Tibial nerve (tissue), 4 donors: ENCODE results near the gene FNBP1L. TPM values are rescaled to one million over a fixed set of nuclear protein-coding genes. Genes with fewer than 3 reads are reported as not detected.

Experiments used
- DNase-seq, 2 donors: peaks; one replicate each; pipeline ENCODE4 v3.0.0-alpha.2; 2019; ENCODE audit warnings: low spot score in 2 of 2
- H3K27ac ChIP-seq, 4 donors: fragments of 200-600 bp; sonication (generic) in 3 of 4; one replicate each; pipeline ENCODE4 v1.5.1; 2017 to 2019; ENCODE audit warnings: mild to moderate bottlenecking in 1 of 4
- H3K27me3 ChIP-seq, 2 donors: fragments of 200-600 bp; sonication (generic) in 1 of 2; one replicate each; pipeline versions ENCODE4 v1.5.1 to v1.6.0; 2017 to 2019
- H3K36me3 ChIP-seq, 3 donors: fragments of 200-600 bp; sonication (generic); one replicate each; pipeline ENCODE4 v1.5.1; 2018 to 2019
- H3K4me1 ChIP-seq, 4 donors: fragments of 200-600 bp; sonication (generic) in 3 of 4; one replicate each; pipeline ENCODE4 v1.5.1; 2017 to 2019
- H3K4me3 ChIP-seq, 4 donors: fragments of 200-600 bp; sonication (generic) in 3 of 4; one replicate each; pipeline ENCODE4 v1.5.1; 2017 to 2019; ENCODE audit warnings: mild to moderate bottlenecking in 1 of 4, moderate library complexity in 1 of 4
- H3K9me3 ChIP-seq, 4 donors: fragments of 200-600 bp; sonication (generic) in 3 of 4; one replicate each; pipeline ENCODE4 v1.5.1; 2017 to 2019
- CTCF ChIP-seq, 5 experiments: fragments of 200-600 bp in 3 of 5; fragments of 450-650 bp in 2 of 5; sonication (generic) in 3 of 5; IDR thresholded peaks; one replicate each; pipeline ENCODE4 v1.5.1; 2016 to 2019; ENCODE audit warnings: antibody characterized with exemption in 5 of 5, mild to moderate bottlenecking in 3 of 5, moderate library complexity in 2 of 5
- EP300 ChIP-seq, 2 donors: sonication (generic); formaldehyde crosslinking; IDR thresholded peaks; one replicate each; pipeline ENCODE4 v1.6.1; 2017; ENCODE audit warnings: antibody characterized with exemption in 2 of 2, mild to moderate bottlenecking in 1 of 2
- POLR2A ChIP-seq, 2 donors: fragments of 450-650 bp; IDR thresholded peaks; one replicate each; pipeline ENCODE4 v1.6.1; 2017; ENCODE audit warnings: antibody characterized with exemption in 2 of 2, mild to moderate bottlenecking in 2 of 2, moderate library complexity in 2 of 2
- WGBS, 2 donors: methylation state at CpG; one replicate each; pipeline ENCODE4 v1.1.5; 2018; 5-methylcytosine and 5-hydroxymethylcytosine counted together
- total RNA-seq, 4 donors: library from RNA; depleted of rRNA; stranded (reverse); fragments of >200 nt; gene quantifications; one replicate each; pipeline ENCODE4 v1.1.0, GENCODE V29; 2016

FNBP1L gene
- total RNA-seq, 4 donors from 2014 or later: 18.3 to 23.2 (median 20.5) TPM

GRCh38 chr1:93501829-93502369 lies 54.0 kb downstream of the FNBP1L start:
- Histone ChIP-seq H3K9me3 (no peaks in the 10 kb centered on the region), H3K27ac (no peak overlapping the region), H3K36me3 (peaks cover 0 to 13% (median 0%) of the 10 kb centered on the region in 3 donors), H3K4me1 (peaks cover 0 to 8% (median 0%) of the 10 kb centered on the region in 4 donors), H3K27me3 (no peaks in the 10 kb centered on the region), H3K4me3 (no peak overlapping the region)
- 64 to 72% methylated on average over 1 of the region's 1 CpG for WGBS, 2 donors
- TF ChIP-seq POLR2A (IDR thresholded peaks at IDR 0.05) (no peak), EP300 (IDR thresholded peaks at IDR 0.05) (no peak), CTCF (IDR thresholded peaks at IDR 0.05) (no peak)
- no peak for DNase-seq

- peaks cover 0 to 13% (median 0%) of the 10 kb centered on the region in 3 donors for H3K36me3 ChIP-seq
- 76 to 78% methylated on average over 1 of the region's 1 CpG for WGBS, 2 donors
- no peak for DNase-seq
- no peaks in the 10 kb centered on the region for H3K27me3 ChIP-seq
- no peak overlapping the region for H3K27ac ChIP-seq
- peaks cover 0 to 8% (median 0%) of the 10 kb centered on the region in 4 donors for H3K4me1 ChIP-seq
- H3K9me3 ChIP-seq: no peaks in the 10 kb centered on the region
- H3K4me3 ChIP-seq: no peak overlapping the region
- TF ChIP-seq POLR2A (IDR thresholded peaks at IDR 0.05) (no peak), CTCF (IDR thresholded peaks at IDR 0.05) (no peak), EP300 (IDR thresholded peaks at IDR 0.05) (no peak)
Measured at GRCh38 chr1:93502571-93502970, 54.7 kb downstream of the FNBP1L start.

DNA sequence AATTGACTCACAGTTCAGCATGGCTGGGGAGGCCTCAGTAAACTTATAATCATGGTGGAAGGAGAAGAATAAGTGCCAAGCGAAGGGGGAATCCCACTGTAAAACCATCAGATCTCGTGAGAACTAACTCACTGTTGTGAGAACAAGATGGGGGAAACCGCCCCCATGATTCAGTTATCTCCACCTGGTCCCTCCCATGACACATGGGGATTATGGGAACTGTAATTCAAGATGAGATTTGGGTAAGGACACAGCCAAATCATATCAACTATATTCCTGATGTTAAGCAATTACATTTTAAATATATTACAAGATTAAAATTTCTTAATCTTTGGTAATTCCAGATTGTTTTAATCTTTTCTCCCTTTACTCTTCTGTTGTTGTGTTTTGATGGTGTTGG lies 55.2 kb downstream of the FNBP1L start:
- Histone ChIP-seq H3K27ac (no peak overlapping the region), H3K36me3 (peaks cover 0 to 13% (median 0%) of the 10 kb centered on the region in 3 donors), H3K4me3 (no peak overlapping the region), H3K27me3 (no peaks in the 10 kb centered on the region), H3K9me3 (no peaks in the 10 kb centered on the region), H3K4me1 (peaks cover 0 to 8% (median 0%) of the 10 kb centered on the region in 4 donors)
- no peak for DNase-seq
- no peak for TF ChIP-seq POLR2A (IDR thresholded peaks at IDR 0.05)
- TF ChIP-seq CTCF (IDR thresholded peaks at IDR 0.05): no peak
- no peak for TF ChIP-seq EP300 (IDR thresholded peaks at IDR 0.05)
- 90 to 91% methylated on average over 3 of the region's 3 CpGs for WGBS, 2 donors

DNA sequence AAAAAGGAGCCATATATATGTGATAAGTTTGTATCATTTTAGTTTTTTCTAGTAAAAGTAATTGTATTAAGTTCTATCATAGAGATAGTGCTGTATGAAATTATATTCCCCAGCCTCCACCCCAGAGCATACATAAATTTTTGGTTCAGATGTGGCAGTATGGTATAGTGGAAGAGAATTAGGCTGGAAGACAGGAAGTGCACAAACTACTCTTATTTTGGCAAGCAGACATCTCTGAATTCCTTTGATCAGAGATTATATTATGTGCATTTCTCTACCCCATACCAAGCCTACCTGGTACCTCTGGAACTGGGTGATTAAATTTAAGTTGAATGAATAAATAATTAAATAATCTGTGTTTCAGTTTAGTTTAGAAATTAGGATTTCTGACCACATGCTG lies 55.9 kb downstream of the FNBP1L start:
- Histone ChIP-seq H3K9me3 (no peaks in the 10 kb centered on the region), H3K4me1 (peaks cover 0 to 5% (median 0%) of the 10 kb centered on the region in 4 donors), H3K4me3 (no peak overlapping the region), H3K27ac (no peak overlapping the region), H3K36me3 (peaks cover 0 to 13% (median 0%) of the 10 kb centered on the region in 3 donors), H3K27me3 (no peaks in the 10 kb centered on the region)
- TF ChIP-seq POLR2A (IDR thresholded peaks at IDR 0.05) (no peak), EP300 (IDR thresholded peaks at IDR 0.05) (no peak), CTCF (IDR thresholded peaks at IDR 0.05) (no peak)
- DNase-seq: no peak

GRCh38 chr1:93504247-93505033 lies 56.5 kb downstream of the FNBP1L start:
- 87 to 90% methylated on average over 8 of the region's 8 CpGs for WGBS, 2 donors
- Histone ChIP-seq H3K27me3 (no peaks in the 10 kb centered on the region), H3K27ac (no peak overlapping the region), H3K36me3 (peaks cover 0 to 13% (median 0%) of the 10 kb centered on the region in 3 donors), H3K4me1 (no peaks in the 10 kb centered on the region), H3K4me3 (no peak overlapping the region), H3K9me3 (no peaks in the 10 kb centered on the region)
- TF ChIP-seq CTCF (IDR thresholded peaks at IDR 0.05): no peak
- TF ChIP-seq POLR2A (IDR thresholded peaks at IDR 0.05): no peak
- no peak for TF ChIP-seq EP300 (IDR thresholded peaks at IDR 0.05)
- DNase-seq: no peak
